Muscle layer of duodenum (tissue), 2 donors: ENCODE results near the gene IFT122.
"Not testable (repeated sequence)": the region's sequence is repeated elsewhere in the genome, so short reads cannot be mapped to it uniquely, and the experiment has no call there.

Experiments used
- H3K27ac ChIP-seq: one replicate; pipeline ENCODE4 v1.7.0; 2013; ENCODE audit warnings: mild to moderate bottlenecking, low read length
- H3K27me3 ChIP-seq: one replicate; pipeline ENCODE4 v1.7.0; 2013; ENCODE audit warnings: low read depth, mild to moderate bottlenecking, control low read depth, low read length
- H3K36me3 ChIP-seq, 2 donors: one replicate each; pipeline ENCODE4 v1.7.0; 2013; ENCODE audit warnings: low read length in 2 of 2, control low read depth in 1 of 2, mild to moderate bottlenecking in 1 of 2; ENCODE audit not compliant: insufficient read depth in 2 of 2, control insufficient read depth in 1 of 2
- H3K4me1 ChIP-seq, 2 donors: one replicate each; pipeline ENCODE4 v1.7.0; 2013; ENCODE audit warnings: low read length in 2 of 2, mild to moderate bottlenecking in 2 of 2, control low read depth in 1 of 2, moderate library complexity in 1 of 2; ENCODE audit not compliant: insufficient read depth in 2 of 2, control insufficient read depth in 1 of 2
- H3K4me3 ChIP-seq, 2 donors: one replicate each; pipeline ENCODE4 v1.7.0; 2013; ENCODE audit warnings: low read length in 2 of 2, low read depth in 1 of 2, mild to moderate bottlenecking in 1 of 2
- H3K9me3 ChIP-seq, 2 donors: one replicate each; pipeline ENCODE4 v1.7.0; 2013; ENCODE audit warnings: low read length in 2 of 2, control low read depth in 1 of 2, mild to moderate bottlenecking in 1 of 2; ENCODE audit not compliant: control insufficient read depth in 1 of 2
- donor health status: healthy.

Gene IFT122

DNA sequence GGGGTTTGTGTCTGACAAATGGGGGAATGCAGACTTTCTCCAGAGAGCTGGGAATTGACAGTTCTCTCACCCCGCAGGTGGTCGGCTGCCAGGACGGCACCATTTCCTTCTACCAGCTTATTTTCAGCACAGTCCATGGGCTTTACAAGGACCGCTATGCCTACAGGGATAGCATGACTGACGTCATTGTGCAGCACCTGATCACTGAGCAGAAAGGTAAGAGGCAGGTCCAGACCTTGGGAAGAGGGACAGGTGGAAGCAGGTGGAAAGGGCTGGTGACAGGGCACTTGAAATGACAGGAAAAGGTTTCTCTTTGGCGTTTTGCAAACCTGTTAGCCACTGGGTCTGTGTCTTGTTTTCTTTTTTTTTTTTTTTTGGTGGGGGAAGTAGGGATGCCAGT is 36.6 kb downstream of the IFT122 start:
- H3K27me3 ChIP-seq = no peaks in the 10 kb centered on the region
- H3K36me3 ChIP-seq = peaks cover 33 to 39% of the 10 kb centered on the region in 2 donors
- peaks cover 0 to 5% of the 10 kb centered on the region in 2 donors for H3K4me1 ChIP-seq
- no peak overlapping the region for H3K4me3 ChIP-seq
- no peak overlapping the region for H3K27ac ChIP-seq
- no peaks in the 10 kb centered on the region for H3K9me3 ChIP-seq

DNA sequence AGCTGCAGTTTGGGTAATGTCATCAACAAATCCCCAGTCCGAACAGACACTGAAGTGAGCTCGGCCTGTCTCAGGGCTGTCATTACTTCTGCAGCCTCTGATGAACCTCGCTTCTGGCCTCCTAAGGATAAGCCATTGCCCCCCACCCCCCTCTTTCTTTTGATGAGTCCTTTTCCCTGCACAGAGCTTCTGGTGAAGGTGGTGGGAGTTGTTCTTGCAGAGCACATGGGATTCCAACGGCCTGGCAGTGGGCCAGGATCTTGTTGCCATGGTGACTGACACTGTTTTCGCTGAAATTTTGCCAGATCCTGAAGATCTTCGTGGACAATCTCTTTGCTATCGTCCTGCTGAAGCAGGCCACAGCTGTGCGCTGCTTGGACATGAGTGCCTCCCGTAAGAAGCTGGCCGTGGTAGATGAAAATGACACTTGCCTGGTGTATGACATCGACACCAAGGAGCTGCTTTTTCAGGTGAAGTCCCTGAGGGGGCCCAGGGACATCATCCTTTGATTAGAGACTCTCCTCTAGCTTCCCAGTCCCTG is 41.3 kb downstream of the IFT122 start:
- peaks cover 0 to 19% of the 10 kb centered on the region in 2 donors for H3K4me1 ChIP-seq
- H3K27me3 ChIP-seq, H3K4me3 ChIP-seq, H3K27ac ChIP-seq, H3K9me3 ChIP-seq: not testable (repeated sequence)
- peaks cover 38 to 51% of the 10 kb centered on the region in 2 donors for H3K36me3 ChIP-seq

DNA sequence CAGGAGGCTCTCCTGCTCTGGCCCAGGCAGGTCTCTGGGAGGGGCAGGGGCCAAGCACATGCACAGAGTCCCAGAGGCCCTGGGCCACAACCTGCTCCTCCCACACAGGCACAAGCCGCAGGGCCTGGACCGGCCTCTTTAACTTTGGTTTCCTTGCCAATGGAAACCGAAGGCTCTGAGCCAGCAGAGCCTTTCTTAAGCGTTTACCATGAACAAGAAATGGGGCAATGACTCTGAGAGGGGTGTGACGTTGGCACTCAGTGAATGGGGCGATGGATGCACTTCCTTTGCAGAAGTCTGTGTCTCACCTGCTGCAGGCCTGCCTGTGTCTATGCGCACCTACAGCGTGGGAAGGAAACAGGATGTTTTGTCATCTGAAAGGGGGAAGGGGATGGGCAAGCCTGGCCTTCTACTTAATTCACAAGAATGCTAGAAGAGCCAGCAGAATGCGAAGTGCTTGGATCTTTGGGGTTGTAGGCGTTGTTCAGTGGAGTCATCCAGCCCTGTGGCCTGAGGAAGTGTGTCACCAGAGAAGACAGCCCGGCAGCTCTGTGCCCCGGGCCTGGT is 41.8 kb downstream of the IFT122 start:
- Histone ChIP-seq H3K27me3 (no peaks in the 10 kb centered on the region), H3K4me1 (peaks cover 0 to 23% of the 10 kb centered on the region in 2 donors), H3K27ac (peak overlapping the region; percentile 29), H3K9me3 (no peaks in the 10 kb centered on the region), H3K4me3 (no peak overlapping the region), H3K36me3 (peaks cover 32 to 50% of the 10 kb centered on the region in 2 donors)

DNA sequence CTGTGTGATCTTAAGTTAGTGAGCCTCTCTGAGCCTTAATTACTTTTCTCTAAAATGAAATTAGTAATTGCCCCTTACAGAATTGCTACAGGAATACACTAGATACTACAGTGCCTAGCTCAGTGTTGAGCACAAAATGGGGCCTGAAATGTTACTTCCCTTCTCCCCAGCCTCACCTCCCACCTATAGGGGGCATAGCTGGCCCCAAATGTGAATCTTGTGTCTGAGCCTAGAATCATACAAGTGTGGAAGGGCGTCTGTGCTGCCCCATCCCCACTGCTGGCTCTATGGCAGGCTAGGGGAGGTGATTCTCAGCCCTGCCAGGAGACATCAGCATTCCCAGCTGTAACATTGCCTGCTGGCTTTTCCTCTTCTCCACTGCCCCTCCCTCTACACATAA is 42.7 kb downstream of the IFT122 start:
- Histone ChIP-seq H3K36me3 (peaks cover 24 to 44% of the 10 kb centered on the region in 2 donors), H3K27me3 (no peaks in the 10 kb centered on the region), H3K9me3 (no peaks in the 10 kb centered on the region), H3K4me3 (no peak overlapping the region), H3K27ac (no peak overlapping the region), H3K4me1 (peaks cover 0 to 23% of the 10 kb centered on the region in 2 donors)

DNA sequence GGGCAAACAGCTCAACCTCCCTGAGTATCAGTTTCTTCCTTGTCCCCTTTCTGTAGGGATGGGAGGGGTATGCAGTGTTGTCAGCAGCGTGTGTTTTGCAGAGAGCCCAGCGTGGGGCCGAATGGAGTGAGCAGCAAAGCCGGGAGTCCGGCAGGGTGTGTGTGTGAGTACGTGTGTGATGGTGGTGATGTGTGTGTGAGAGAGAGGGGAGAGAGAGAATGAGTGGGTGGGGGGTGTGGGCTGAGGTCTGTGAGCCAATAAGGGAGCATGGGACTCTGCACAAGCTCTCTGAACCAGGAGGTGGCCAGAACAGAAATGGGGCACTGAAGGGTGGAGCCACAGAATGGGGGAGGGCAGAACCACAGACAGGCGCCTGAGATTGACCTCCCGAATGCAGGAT is 43.8 kb downstream of the IFT122 start:
- Histone ChIP-seq H3K9me3 (no peaks in the 10 kb centered on the region), H3K27me3 (no peaks in the 10 kb centered on the region), H3K27ac (no peak overlapping the region), H3K36me3 (peaks cover 20 to 39% of the 10 kb centered on the region in 2 donors), H3K4me3 (no peak overlapping the region), H3K4me1 (peaks cover 0 to 23% of the 10 kb centered on the region in 2 donors)

DNA sequence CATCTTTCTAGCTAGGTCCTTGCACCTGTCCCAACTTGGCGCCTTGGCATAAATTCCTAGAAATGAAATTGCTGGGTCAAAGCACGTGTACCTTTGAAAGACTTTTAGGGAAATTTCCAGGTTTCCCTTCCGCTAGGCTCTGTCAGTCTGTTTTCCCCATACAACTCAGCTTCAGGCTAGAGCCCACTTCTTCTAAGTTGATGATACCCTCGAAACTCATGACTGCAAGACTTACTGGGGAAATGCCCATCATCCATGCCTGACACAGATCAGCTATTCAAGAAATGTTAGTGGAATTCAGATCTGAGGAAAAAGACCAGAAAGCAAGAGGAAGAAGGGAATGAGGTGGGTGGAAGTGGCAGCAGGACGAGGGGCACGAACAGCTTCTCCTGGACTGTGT is 45.1 kb downstream of the IFT122 start:
- not testable (repeated sequence) for H3K9me3 ChIP-seq, H3K27me3 ChIP-seq, H3K27ac ChIP-seq, H3K4me3 ChIP-seq
- H3K4me1 ChIP-seq = peaks cover 0 to 23% of the 10 kb centered on the region in 2 donors
- peaks cover 14 to 42% of the 10 kb centered on the region in 2 donors for H3K36me3 ChIP-seq

DNA sequence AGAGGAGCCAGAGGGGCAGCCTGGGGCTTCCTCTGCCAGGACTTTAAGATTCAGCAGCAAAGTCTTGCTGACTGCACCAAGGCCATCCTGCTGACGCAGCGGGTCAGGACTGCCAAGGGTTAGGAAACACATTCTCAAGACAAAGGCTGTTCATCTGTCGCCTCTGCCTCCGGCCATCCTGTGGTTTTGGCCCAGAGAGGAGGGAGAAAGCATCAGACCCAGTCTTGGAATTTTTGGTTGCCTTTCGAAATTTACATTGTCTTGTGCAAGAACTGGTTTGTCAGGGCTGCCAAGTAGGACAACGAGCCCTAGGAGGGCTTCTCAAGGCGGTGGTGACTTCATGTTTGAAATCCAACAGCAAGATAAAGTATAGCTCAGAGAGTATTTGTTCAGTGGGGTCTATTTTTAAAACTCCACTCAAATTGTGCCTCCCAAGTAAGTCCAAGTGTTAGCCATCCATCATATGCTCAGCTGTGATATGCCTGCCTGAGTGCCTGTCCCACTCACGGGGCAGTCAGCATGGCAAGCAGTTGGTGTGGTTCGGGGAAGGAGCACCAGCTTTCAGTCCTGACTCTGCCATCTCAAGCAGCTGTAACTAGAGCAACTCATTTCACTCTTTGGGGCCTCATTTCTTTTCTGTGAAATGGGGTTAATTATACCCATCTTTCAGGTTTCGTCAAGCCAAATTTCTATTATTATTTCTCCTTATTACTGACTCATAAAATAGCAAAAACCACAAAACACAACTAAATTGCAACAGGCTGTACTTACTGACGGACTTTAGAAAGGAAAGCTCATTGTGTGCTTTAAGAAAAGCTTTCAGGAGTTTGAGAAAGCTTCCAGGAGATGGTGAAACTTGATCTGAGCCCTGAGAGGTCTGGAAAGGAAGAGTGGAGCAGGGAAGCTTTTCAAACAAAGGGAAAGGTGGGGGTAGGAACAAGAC is 46.0 kb downstream of the IFT122 start:
- H3K27me3 ChIP-seq = no peaks in the 10 kb centered on the region
- peaks cover 8 to 37% of the 10 kb centered on the region in 2 donors for H3K36me3 ChIP-seq
- peaks cover 4 to 22% of the 10 kb centered on the region in 2 donors for H3K4me1 ChIP-seq
- H3K9me3 ChIP-seq = no peaks in the 10 kb centered on the region
- H3K27ac ChIP-seq = no peak overlapping the region
- no peak overlapping the region for H3K4me3 ChIP-seq

DNA sequence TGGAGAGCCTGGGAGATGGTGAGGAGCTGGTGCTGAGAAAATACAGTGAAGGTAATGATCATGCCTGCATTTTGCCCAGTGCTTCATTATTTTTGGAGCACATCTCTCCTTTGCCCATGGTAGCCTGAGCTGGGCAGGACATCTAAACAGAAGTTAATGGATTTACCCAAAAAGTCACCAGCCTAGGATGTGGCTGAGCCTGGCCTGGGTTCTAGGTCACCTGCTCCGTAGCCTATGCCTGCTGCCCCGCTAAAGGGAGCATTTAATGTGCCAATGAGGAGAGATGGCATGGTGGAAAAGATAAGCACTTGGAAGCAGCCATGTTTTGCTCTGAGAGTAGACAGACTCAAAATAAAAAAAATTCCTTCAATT is 46.6 kb downstream of the IFT122 start:
- Histone ChIP-seq H3K4me1 (peaks cover 4 to 21% of the 10 kb centered on the region in 2 donors), H3K27ac (no peak overlapping the region), H3K36me3 (peaks cover 8 to 39% of the 10 kb centered on the region in 2 donors), H3K9me3 (no peaks in the 10 kb centered on the region), H3K27me3 (no peaks in the 10 kb centered on the region), H3K4me3 (no peak overlapping the region)

DNA sequence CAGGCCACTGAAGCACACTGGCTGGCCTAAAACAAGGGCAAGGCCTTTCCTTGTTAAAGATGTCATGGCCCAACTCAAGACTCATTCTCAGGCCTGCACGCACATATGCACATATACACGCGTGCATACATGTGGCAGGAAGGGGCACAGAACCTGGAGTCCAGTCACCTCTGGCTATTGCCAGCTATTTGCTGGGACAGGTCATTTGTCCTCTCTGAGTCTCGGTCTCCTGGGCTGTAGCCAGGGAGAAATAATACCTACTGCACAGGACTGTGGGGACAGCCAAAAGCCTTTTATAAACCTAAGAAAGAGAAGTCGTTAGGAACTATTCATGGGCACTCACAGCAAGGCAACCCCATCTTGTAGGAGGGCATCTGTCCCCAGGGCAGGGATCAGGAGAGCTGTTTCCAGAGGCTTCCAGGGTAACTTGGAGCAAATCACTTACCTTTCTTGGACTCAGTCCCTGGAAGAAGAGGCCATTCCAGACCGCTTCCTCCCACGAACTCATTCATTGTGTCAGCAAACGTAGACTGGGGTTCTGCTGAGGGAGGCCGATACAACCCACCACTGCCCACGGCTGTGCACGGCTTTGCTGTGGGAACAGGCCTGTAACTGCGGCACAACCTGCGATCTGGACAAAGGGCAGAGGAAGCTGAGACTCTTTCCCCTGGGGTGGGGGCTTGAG is 47.3 kb downstream of the IFT122 start:
- Histone ChIP-seq H3K36me3 (peaks cover 14 to 46% of the 10 kb centered on the region in 2 donors), H3K4me3 (no peak overlapping the region), H3K27ac (no peak overlapping the region), H3K4me1 (peaks cover 4 to 14% of the 10 kb centered on the region in 2 donors), H3K27me3 (no peaks in the 10 kb centered on the region), H3K9me3 (no peaks in the 10 kb centered on the region)

DNA sequence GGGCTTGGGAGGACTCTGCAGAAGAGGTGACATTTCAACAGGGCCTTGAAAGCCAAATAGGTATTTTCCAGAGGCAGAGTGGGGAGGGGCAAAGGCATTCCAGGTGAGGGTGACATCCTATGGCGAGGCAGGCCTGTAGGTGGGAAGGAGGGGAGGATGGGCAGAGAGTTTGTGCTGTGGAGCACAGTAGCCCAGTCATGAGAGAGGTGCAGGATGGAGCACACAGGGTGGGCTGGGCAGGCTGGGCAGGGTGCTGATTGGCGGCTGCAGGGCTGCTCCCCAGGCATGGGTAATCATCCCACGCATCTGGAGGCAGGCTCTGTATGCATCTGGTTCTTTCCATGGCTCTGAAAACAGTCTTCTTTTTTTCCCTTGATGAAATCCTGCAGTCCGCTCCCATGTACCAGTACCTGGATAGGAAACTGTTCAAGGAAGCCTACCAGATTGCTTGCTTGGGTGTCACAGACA is 47.9 kb downstream of the IFT122 start:
- not testable (repeated sequence) for H3K9me3 ChIP-seq, H3K27me3 ChIP-seq, H3K4me3 ChIP-seq, H3K27ac ChIP-seq
- H3K36me3 ChIP-seq = peaks cover 14 to 52% of the 10 kb centered on the region in 2 donors
- peaks cover 4 to 14% of the 10 kb centered on the region in 2 donors for H3K4me1 ChIP-seq

DNA sequence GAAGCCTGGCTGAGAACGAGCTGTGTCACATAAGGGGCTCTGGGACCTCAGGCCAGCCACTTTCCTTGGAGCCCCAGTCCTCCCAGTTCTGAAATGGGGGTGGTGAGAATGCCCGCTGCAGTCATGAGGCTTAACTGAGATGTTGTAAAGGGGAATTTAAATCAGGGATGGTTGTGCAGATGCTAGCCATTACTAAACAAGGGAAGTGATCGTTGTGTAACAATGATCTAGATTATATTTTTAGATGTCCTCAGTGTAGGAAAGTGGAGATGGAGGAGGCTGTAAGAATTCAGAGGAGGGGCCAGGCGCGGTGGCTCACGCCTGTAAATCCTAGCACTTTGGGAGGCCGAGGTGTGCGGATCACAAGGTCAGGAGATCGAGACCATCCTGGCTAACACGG is 49.2 kb downstream of the IFT122 start:
- H3K9me3 ChIP-seq, H3K27ac ChIP-seq, H3K4me3 ChIP-seq, H3K27me3 ChIP-seq: not testable (repeated sequence)
- peaks cover 6 to 14% of the 10 kb centered on the region in 2 donors for H3K4me1 ChIP-seq
- peaks cover 20 to 50% of the 10 kb centered on the region in 2 donors for H3K36me3 ChIP-seq
